GM21825 (cell line): Measurements from ENCODE around the gene AFM.

Source experiments
- ATAC-seq: cut with Tn5 transposase; IDR thresholded peaks from one replicate; pipeline ENCODE4 v1.9.1; 2021; ENCODE audit warnings: mild to moderate bottlenecking, moderate library complexity; ENCODE audit not compliant: unreplicated experiment

Gene AFM

DNA sequence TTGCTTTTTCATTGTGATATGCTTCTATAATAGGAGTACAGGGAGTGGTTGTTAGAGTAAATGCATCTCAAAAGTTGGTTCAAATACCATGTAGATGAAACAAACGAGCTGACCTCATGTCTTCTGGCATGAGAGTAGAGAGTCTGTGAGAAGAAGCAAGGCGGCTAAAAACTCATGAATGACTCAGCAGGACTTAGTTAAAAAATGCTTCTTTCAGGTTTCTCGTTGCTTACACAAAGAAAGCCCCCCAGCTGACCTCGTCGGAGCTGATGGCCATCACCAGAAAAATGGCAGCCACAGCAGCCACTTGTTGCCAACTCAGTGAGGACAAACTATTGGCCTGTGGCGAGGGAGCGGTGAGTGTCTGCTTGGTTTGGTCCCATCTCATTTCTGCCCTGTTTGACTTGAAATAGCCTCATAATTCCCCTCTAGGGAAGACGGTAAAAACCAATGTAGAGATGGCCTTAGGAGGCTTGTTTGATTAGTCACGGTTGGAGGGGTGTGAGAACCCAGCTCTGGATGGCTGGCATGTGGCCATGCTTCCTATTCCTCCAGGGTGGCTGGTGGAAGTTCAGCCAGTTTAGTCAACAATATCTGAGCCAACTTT, 31.0 kb upstream of the AFM start:
- no peak for ATAC-seq

DNA sequence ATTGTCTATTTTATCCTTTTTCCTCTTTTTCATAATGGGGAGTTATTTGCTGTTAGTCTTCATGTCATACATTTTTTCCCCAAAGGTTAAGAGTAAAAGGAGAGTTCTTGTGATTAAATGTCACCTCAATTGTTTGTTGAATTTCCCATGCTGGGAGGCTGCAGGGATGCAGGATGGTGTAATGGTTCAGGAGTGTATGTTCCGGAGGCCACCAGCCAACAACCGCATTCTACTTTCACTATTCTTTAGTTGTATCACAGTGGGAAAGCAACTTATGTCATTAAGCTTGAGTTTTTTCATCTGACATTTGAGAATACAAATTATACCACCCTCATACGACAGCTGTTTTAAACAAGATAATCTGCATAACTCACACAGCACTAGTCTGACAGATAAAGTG, 30.1 kb upstream of the AFM start:
- no peak for ATAC-seq

DNA sequence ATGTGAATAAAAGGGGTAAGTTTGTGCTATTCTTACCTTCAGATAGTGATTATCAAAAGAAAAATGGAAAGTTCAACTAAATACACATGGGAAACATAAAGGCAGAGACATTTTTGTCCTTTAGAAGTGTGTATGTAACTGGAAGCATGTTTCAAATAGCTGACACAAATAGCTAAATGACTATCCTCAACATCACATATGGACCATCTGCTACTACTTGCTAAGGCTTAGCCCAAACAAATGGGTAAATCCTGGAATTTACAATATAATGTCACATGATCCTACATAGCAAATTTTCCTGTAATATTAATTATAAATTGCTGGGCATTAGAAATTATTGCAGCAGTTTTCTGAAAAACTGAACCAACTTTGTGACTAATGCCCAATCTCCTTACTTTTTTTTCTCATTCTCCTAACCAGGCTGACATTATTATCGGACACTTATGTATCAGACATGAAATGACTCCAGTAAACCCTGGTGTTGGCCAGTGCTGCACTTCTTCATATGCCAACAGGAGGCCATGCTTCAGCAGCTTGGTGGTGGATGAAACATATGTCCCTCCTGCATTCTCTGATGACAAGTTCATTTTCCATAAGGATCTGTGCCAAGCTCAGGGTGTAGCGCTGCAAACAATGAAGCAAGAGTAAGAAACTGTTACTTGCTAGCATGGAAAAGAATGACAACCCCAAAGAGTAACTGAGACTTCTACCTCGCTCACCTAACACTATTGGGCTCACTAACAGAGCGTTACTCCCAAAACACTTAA, 29.4 kb upstream of the AFM start:
- no peak for ATAC-seq

DNA sequence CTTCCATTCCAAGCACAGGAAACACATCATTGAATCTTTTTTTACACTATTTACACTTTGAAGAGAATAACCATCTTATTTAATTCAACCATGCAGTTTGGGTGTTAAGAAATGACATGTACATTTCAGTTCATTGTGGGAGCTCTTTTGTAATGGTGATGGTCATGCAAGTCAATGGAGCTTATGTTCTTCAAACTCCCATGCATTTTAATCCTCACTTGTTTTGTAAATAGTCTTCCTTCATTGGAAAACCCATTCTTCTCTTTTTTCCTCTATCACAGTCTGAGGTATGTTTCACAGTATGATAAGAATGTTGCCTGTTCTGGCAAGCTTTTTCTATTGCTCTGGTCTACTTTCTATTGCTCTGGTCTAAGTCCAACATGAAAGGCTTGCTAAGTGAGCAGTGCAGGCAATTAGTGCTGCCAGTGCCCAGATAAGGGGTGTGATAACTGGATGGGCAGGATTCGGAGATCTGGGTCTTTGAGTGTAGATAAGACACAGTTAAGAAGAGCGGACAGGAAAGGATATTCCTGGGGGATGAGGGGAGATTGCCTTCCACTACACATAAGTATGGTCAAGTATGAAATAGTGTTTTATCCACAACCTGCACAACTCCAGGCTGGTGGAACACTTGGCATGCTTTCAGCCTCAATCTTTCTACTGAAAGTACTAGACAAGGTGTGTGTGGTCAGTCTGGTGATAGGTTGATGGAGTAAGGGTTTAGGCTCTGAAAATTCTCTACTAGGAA, 28.4 kb upstream of the AFM start:
- ATAC-seq: no peak

DNA sequence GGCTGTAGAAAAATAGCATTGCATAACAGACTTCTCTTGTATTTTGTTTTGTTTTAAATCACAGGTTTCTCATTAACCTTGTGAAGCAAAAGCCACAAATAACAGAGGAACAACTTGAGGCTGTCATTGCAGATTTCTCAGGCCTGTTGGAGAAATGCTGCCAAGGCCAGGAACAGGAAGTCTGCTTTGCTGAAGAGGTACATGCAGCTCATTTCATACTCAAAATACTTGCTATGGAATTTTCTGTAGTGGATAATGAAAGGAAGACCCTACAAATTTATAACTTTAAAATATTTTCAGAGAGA, 27.9 kb upstream of the AFM start:
- no peak for ATAC-seq

DNA sequence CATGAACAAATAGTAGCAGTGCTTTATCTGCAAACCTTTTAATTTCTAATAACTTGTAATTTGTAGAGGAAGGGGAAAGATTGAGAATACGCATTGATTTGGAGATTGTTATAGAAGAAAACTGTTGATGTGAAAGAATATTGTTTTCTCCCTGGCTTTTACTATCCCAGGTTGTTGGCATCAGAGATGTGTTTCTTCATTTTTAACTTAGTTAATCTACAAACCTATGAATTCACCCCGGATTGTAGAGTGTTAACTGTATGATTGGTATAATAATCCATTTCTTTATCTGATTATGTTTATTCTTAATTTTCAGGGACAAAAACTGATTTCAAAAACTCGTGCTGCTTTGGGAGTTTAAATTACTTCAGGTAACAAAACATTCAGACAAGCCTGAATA, 26.6 kb upstream of the AFM start:
- ATAC-seq: no peak

DNA sequence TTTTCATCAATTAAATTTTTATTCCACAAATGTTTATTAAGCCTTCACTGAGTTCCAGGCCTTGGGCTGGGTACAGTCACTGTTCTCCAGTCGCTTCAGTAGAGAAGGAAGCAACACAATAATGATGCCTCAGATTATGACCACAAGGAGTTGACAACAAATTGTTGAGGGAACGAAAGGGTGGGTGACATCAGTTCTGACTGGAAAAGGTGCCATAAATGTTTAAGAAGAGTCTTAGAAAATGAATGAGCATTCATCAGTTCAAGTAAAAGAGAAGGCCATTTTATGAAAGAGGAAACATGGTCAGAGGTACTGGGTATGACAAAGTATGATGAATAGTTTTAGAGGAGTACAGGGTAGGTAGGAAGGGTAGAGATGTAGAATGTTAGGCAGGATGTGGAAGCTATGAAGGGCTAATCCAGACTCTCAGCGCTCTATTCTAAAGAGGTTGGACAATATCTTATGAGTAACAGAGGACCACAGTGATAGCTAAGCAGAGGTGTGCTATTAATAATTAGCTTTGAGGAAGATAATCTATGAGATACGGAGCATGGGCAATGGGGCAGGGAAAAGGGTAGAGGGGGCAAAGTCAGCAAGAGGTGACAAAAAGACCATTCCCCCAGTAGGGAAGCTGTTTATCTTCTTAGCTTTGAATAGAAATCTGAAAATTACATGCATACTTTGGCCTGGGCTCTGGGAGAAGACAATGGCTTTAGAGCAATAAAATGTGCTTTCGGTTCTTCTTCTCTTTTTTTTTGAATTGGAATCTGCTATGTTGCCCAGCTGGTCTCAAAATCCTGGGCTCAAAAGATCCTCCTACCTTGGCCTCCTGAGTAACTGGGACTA, 25.1 kb upstream of the AFM start:
- no peak for ATAC-seq

DNA sequence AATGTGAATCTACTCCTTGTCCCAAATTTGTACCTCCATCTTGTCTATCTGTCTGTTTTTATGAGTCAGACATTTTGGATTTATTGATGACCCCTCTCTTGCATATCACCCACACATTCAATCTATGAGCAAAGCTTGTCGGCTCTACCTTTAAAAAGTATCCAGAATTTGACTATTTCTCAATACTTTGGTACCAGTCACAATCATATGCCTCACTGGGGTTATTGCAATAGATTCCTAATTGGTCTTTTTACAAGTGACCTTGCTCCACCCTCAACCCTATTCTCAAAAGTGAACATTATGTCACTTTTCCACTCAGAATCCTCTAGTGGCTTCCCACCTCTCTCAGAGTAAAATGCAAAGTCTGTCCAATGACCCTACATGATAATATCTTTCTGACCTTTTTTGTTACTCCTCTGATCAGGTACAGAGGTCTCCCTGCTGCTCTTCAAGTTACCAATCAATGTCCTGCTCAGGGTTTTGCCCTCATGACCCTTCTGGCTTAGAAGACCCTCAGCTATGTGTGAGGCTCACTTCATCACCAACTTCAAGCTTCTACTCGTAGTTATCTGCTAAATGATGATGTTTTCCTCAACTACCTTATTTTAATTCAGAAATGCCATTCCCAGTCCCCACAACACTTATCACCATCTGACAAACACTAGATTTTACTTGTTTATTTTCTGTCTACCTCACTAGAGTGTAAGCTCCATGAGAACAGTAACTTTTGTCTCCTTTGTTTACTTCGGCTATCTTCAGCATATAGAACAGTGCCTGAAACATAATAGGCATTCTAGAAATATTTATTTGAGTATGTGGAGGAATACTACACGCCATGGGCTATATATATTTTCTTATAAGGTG, 23.1 kb upstream of the AFM start:
- no peak for ATAC-seq

DNA sequence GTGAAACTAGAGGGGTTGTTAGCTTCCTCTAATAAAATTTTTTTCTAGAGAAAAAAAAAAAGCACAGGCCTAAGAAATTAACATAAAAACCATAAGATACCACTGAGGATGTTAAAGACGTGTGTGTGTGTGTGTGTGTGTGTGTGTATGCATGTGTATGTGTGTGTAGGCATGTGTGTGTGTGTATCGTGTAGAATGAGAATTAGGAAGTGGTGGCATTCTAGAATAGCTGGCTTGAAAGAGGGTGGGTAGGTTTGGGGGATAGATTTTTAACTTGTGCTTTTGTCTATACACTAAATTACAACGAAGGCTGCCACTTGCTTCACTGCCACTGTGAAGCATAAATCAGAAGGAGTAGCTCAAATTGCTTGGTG, 22.5 kb upstream of the AFM start:
- no peak for ATAC-seq

DNA sequence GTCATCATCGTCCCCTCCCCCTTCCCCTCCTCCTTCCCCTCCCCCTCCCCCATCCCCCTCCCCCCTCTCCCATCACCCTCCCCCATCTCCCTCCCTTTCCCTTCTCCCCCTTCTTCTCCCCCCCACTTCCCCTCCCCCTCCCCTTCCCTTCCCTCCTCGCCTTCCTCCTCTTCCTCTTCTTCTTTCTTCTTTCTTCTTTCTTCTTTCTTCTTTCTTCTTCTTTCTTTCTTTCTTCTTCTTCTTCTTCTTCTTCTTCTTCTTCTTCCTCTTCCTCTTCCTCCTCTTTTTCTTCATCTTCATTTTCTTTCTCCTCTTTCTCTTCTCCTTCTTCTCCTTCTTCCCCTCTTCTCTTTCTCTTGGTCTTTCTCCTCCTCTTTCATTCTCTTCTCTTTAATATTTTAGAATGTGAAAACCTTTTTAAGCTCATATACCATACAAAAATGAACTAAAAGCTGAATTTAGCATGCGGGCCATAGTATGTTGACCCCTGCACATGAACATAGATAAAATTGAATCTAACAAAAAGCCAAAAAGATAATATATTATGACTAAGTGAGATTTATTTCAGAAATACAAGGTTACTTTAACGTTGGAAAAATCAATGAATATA, 20.5 kb upstream of the AFM start:
- ATAC-seq: no peak

DNA sequence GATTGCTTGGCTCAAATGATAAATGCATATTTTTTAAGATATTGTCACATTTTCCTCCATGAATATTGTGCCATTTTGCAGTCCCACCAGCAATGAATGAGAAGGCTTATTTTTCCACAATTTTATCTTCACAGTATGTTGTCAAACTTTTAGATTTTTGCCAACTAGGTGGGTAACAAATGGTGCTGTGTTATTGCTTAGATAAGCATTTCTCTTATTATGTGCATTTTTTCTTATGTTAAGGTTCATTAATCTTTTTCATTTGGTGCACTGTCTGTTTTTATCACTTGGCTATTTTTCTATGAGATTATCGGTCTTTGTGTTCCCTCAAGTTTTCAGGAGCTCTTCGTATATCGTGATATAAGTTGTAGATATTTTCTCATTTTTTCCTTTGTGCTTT, 13.4 kb upstream of the AFM start:
- ATAC-seq: no peak

DNA sequence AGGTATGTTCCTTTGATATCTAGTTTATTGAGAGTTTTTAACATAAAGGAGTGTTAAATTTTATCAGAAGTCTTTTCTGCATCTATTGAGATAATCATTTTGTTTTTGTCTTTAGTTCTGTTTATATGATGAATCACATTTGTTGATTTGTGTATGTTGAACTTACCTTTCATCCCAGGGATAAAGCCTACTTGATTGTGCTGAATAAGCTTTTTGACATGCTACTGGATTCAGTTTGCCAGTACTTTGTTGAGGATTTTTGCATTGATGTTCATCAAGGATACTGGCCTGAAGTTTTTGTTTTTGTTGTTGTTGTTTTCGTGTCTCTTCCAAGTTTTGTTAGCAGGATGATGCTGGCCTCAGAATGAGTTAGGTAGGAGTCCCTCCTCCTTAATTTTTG, 10.8 kb upstream of the AFM start:
- no peak for ATAC-seq

DNA sequence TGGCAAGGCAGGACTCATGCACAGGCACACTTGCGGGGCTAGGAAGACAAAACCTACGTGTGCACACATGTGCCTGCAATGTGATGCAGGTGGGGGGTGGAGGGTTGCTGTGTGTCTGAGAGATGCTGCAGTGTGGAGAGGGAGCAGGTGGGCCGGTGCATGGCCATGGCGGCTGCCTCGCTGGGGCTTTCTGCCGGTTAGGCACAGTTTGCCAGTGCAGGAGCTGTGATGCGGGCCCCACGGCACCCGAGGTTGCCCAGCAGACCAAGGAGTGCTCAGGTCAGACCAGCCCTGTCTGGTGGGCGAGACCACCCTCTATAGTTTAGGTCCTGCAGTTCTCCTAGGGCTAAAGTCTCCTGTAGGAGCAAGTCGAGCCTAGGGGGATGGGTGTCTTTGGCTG, 4.4 kb upstream of the AFM start:
- ATAC-seq: no peak

DNA sequence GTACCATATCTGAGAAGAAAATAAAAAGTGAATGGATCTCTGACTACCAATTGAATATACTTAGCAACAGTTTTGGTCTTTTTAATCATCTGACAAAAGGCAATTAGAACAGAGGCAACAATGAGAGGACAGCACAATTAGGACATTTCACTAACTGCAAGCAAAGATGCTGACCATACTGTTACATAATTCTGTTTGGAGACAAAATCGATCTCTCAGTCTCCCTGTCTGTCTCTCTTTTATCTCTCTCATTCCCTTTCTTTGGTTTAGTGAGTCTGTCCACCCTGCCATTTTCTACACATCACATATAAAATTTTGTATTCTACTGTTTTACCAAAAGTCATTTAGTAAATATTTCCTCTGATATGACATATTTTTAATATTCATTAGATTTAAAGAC, 2.2 kb upstream of the AFM start:
- ATAC-seq: no peak

DNA sequence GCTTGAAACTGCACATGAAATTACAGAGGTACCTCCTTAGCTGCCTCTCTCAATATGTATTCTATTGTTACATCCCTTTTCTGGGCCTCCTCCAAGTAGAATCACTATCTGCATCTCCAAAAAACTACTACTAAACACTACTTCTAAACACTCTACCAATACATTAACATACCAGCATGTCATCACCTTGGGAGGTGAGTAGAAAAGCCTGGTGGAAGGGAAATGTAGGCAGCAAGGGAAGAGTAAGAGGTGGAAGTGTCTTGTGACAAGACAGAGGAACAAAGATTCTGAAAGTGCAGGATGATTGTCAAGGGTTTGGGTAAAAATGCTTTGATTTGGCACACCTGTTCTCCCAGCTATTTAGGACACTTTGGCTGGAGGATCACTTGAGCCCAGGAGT, 3.5 kb downstream of the AFM start:
- no peak for ATAC-seq

DNA sequence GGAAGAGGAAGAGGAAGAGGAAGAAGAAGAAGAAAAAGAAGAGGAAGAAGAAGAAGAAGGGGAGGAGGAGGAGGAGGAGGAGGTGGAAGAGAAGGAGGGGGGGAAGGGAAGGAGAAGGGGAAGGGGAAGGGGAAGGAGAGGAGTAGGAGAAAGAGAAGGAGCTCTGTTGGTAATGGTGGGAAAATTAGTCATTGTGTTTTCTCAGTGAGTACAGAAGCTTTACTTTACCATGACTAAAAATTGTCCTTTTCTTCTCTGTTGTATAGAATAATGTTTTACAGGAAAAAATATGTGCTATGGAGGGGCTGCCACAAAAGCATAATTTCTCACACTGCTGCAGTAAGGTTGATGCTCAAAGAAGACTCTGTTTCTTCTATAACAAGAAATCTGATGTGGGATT, 4.1 kb downstream of the AFM start:
- ATAC-seq: no peak

DNA sequence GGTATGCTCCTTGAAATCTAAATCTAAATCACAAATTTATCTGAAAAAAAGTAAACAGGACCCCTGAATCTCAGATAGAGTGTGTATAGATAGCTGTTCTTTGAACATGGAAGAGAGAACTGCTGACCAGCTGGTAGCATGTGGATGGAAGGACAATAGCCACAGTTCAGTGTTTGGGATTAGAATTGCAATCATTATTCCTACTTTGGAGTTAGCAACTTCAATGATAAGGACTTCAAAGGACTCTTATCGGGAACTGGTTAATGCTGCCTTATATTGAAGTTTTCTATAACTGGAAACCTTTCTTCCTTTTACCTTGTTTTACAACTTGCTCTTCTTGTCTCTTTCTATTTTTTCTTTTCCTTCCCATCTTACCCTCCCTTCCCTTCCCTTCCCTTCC, 5.0 kb downstream of the AFM start:
- ATAC-seq: no peak

DNA sequence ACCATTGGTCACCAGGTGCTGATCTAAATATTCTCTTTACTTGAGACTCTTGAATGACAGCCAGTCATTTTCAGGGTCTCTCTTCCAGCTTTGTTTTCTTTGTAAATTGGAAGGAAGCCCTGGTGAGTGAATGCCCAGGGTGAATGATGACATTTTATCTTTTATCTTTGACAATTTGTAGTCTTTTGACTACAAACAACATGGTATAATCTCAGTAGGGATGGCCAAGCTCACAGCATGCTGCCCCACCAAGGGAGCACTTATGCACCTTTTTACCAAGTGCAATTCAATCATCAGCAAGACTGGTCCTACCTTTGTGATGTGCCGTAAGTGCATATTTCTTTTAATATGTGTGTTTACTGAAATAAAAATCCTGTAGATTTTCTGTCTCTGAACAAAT, 5.7 kb downstream of the AFM start:
- ATAC-seq: no peak

DNA sequence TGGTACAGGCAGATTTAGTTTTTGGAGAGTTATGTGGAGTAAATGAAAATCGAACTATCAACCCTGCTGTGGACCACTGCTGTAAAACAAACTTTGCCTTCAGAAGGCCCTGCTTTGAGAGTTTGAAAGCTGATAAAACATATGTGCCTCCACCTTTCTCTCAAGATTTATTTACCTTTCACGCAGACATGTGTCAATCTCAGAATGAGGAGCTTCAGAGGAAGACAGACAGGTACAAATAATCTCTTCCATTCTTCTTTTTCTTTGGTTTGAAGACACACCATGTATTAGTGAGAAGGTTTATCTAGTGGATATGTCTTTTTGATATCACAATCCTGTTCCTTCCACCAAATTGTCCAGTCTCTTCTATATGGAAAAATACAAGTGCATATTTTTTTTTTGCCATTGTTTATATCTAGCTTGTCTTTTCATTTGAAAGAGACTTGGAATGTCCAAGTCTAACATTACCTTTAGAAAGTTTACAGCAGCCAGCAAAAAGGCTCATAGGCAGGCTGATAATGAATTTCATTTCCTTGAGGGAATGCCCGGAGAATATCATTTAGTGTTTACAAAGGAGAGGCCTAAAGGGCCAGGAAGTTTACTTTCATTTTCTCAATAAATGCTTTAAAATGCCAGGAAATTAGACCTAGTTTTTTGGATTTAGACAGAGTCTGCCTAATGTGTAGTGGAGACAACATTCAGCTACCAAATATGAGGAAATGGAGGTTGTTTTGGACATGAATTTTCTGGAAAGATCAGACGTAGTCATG, 18.6 kb downstream of the AFM start:
- ATAC-seq: no peak
